ENCODE measurements around the gene ERG. TPM values are rescaled to one million over a fixed set of nuclear protein-coding genes. Genes with fewer than 3 reads are reported as not detected.

ERG gene
- total RNA-seq, 1 experiment from 2014 or later, result 0.11 TPM

DNA sequence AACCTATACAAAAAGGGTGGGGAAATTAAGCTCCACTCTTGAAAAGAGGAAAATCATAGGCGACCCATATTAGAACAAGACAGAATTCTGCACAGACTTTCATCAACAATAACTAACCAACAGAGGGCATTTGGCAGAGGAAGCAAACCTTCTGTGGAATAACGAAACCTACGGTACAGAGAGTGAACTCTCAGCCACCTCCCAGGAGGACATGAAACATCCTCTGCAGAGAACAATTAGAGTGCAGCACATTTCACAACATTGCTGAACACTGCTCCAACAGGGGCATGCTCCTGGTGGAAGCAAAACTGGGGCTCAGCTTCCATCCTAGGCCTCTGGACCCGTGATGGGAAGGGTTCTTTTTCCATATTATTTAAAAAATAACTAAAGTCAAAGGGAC lies 130.6 kb downstream of the ERG start:
- no peaks in the 10 kb centered on the region for H3K36me3 Mint-ChIP-seq (ENCODE audit: insufficient read depth in 1 of 3, low read depth in 3 of 3)
- no peaks in the 10 kb centered on the region for H3K4me1 Mint-ChIP-seq
- Histone ChIP-seq H2BK120ac (ENCODE audit: low read depth, low read length, poor library complexity, severe bottlenecking) (no peak overlapping the region), H3K4me1 (ENCODE audit: insufficient read depth, low read length) (no peaks in the 10 kb centered on the region), H2BK20ac (ENCODE audit: low read depth, low read length, poor library complexity, severe bottlenecking) (no peak overlapping the region), H2BK12ac (ENCODE audit: insufficient read length, low read depth, low read length) (no peak overlapping the region), H4K91ac (ENCODE audit: insufficient read length, low read depth, low read length) (no peak overlapping the region), H4K5ac (ENCODE audit: insufficient read length, low read depth, low read length) (no peak overlapping the region), H3K56ac (ENCODE audit: insufficient read length, low read depth, low read length) (no peak overlapping the region), H3K27me3 (ENCODE audit: insufficient read depth, low read length) (no peaks in the 10 kb centered on the region), H3K9me3 (ENCODE audit: control insufficient read depth, low read depth, low read length) (no peaks in the 10 kb centered on the region), H3K23me2 (ENCODE audit: insufficient read length, low read depth, low read length, poor library complexity, severe bottlenecking) (no peaks in the 10 kb centered on the region), H3K4me2 (ENCODE audit: insufficient read depth, insufficient read length, low read length) (no peak overlapping the region), H3K23ac (ENCODE audit: insufficient read length, low read depth, low read length) (no peak overlapping the region), H3K9ac (ENCODE audit: extremely low read depth, insufficient read length, low read length) (no peak overlapping the region), H4K8ac (replicated peaks; ENCODE audit: insufficient read length, low read depth, low read length) (no peak overlapping the region), H3K79me2 (ENCODE audit: insufficient read depth, low read length) (no peaks in the 10 kb centered on the region), H2AFZ (ENCODE audit: low read length) (no peak overlapping the region), H4K20me1 (ENCODE audit: control insufficient read depth, insufficient read depth, insufficient read length) (no peaks in the 10 kb centered on the region), H2BK5ac (ENCODE audit: insufficient read length, low read length) (no peak overlapping the region), H3K27ac (ENCODE audit: insufficient read length, low read depth, low read length) (no peak overlapping the region), H3T11ph (ENCODE audit: low read length) (no peak overlapping the region), H2AK5ac (ENCODE audit: insufficient read length, low read length) (no peak overlapping the region), H2BK15ac (ENCODE audit: low read depth, low read length) (no peak overlapping the region), H3K18ac (ENCODE audit: insufficient read length, low read depth, low read length) (no peak overlapping the region), H3K79me1 (ENCODE audit: insufficient read depth, low read depth, low read length, poor library complexity, severe bottlenecking) (no peaks in the 10 kb centered on the region), H3K4ac (ENCODE audit: low read depth, low read length) (no peak overlapping the region), H3K14ac (ENCODE audit: insufficient read depth, low read length) (no peak overlapping the region)
- TF ChIP-seq CTCF (conservative IDR thresholded peaks at IDR 0.05), result no peak
- no peak for DNase-seq
- no peak overlapping the region for H3K4me3 Mint-ChIP-seq
- whole genome bisulfite sequencing (ENCODE audit: extremely low coverage, insufficient read length, low lambda C conversion rate), result no CpG with 5 or more reads among the region's 4 CpGs
- H3K9me3 Mint-ChIP-seq, result no peaks in the 10 kb centered on the region; a peak in 2 of 5 replicates
- H3K27me3 Mint-ChIP-seq (ENCODE audit: low read depth), result no peaks in the 10 kb centered on the region
- H3K27ac Mint-ChIP-seq, result no peak overlapping the region

All from H9 (cell line).